Stimulated activated CD4-positive, alpha-beta T cell treated with anti-CD3 and anti-CD28 coated beads, Interleukin-1b, Interleukin-23, amount 100 ng/mL, for 4 hours (primary cell): Measurements from ENCODE around the gene ZNF212.

Source experiments
- DNase-seq, 2 donors: peaks; one replicate each; pipeline ENCODE4 v3.0.0-alpha.2; 2020; ENCODE audit warnings: low read depth in 2 of 2

The ZNF212 gene

DNA sequence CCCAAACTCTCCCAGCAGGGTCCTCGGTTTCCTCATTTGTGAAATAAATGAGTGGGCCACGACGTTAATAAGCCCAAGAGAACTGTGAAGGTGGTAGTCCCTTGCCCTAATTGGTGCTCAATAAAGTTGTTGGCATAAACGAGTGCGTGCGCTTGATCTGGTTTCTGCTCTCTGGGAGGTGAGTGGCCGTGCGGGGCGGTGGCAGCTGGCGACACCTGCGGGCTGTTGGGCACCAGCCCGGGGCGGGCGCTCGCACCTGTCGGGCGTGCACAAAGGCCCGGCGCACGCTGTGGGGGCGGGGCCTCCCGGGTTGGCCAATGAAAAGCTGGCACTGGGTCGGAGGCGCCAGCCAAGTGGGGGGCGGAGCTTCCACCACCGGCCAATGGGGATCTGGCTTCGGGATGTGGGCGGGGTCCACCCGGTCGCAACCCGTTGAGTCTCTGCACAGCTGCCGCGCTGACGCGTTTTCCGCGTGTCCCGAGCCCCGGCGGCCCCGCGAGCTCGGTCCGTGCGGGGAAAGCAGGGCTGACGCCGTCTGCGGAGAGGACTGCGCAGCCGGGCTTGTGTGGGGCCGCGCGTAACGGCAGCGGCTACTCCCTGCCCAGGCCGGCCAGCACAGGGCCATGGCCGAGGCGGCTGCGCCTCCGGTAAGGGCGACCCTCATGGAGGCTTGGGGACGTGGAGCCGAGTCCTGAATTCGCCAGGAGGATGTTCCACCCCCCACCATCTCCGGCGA is 45.6 kb downstream of the ZNF212 start:
- DNase-seq = peak; percentile 97 to 99

DNA sequence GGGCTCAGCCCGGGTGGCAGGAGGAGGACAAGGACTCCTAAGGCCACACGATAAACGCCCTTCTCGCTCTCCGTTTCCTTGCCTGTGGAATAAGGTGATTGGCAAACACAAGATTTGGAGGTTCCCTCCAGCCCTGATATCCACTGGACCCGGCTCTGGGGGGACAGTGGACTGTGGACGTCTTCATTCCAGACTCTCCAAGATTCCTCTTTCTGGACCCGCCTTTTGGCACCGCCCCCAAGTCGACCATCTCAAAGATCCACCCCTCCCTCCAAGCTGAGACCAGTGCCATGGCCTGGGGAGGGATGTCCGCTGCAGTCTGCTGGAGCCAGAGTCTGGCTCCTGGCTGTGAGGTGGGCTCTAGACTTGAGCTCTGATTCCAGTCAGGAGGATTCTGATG is 46.2 kb downstream of the ZNF212 start:
- no peak for DNase-seq

DNA sequence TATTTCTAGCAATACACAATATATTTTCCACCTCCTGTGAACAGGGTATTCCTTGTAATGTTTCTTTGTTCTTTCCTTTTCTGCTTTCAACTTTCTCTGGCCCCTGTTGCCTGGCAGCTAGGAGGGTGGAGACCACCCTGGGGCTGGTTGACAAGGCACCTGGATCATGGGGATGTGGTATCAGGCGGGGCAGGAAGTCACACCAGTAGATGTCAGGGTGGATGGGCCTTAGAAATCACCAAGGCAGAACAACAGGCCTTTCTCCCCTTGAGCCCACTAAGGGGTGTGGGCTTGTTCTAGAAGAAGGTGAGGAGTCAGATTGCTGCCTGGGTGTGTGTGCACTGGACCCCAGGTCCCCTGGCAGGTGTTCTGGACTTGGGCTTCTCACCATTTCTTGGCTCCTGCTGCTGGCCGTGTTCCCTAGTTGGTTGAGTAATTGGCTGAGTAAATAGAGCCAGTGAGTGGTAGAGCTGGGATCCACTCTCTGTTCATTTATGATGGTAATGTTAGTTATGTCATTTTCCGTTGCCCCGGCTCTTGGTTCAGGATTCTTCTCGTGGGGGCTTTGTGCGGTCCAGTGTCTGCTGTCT is 47.5 kb downstream of the ZNF212 start:
- DNase-seq = no peak

DNA sequence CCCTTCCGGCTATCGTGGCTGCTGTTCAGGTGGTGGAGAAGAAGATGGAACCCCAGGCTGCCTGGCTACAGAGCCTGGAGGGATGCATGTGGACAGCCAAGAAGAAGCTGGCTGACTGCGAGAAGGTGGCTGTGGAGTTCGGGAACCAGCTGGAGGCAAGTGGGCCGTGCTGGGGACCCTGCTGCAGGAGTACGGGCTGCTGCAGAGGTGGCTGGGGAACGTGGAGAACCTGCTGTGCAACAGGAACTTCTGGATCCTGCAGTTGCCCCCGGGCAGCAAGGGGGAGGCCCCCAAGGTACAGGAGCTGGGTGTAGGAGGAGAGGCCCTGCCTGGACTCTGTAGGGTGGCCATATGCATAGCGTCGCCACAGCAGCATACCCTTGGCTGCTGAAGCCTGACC is 48.2 kb downstream of the ZNF212 start:
- no peak for DNase-seq

DNA sequence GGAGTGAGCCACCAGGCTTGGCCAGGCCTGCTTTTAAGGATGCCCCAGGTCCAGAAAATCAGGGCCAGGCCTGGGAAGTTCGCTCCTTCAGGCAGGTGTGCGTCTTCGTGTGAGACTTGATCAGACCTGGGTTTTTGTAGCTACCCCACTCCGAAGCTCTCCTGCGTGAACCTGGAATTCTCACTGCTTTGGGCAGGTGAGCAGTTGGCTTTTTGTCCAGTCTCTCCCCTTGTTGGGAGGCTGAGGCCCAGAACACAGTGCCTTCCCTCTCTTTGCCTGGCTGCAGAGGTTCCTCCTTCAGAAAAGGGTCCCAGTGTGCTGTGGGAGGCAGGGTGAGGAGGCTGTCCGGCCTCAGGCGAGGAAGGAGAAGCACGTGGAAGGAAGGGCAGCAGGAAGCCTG is 49.8 kb downstream of the ZNF212 start:
- DNase-seq = no peak

DNA sequence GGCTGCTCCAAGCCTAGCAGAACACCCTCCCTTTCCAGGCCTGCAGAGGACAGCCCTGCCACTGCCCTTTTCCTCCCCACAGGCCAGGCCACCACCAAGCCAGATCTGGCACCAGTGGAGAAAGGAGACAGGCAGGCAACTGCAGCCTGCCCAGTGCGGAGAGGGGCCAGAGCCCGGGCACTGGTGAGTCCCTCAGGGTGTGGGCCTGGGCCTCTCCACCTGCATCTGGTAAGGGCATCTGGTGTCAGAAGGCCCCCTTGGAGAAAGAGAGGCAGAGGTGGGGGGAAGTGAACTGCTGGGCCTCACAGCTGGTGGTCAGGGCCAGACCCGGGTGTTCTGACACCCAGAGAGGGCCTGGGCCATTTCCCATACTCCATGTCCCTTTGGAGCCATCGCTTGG is 50.4 kb downstream of the ZNF212 start:
- no peak for DNase-seq

DNA sequence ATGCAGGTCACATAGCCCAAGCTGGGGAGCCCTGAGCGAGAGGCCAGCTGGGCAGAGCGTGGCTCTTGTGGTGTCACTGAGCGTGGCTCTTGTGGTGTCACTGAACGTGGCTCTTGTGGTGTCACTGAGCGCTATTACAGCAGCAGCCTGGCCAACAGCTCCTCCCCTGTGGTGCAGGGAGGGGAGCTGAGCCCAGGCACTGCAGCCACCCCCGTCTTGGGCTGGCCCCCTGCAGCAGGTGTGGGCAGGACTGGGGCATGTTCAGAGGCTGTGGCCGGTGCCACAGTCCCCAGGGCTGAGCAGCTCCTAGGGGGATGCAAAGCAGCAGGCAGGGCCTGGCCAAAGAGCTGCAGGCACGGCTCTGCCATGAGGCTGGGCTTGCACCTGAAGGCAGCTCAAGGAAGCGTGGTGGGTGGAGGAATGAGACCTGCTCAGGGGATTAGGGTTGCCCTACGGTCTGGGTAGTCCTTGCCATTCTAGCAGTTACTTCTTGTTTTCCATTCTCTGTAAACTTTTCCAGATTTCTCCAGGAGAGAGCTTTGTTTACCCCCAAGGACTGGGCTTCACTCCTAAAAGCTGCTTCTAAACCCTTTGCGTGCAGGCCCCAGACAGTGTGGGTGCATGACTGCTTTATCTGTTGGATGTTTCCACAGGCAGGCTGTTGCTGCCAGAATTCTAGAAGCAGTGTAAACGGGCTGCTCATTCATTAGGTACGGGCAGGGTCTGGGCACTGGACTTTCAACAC is 51.8 kb downstream of the ZNF212 start:
- DNase-seq = no peak

DNA sequence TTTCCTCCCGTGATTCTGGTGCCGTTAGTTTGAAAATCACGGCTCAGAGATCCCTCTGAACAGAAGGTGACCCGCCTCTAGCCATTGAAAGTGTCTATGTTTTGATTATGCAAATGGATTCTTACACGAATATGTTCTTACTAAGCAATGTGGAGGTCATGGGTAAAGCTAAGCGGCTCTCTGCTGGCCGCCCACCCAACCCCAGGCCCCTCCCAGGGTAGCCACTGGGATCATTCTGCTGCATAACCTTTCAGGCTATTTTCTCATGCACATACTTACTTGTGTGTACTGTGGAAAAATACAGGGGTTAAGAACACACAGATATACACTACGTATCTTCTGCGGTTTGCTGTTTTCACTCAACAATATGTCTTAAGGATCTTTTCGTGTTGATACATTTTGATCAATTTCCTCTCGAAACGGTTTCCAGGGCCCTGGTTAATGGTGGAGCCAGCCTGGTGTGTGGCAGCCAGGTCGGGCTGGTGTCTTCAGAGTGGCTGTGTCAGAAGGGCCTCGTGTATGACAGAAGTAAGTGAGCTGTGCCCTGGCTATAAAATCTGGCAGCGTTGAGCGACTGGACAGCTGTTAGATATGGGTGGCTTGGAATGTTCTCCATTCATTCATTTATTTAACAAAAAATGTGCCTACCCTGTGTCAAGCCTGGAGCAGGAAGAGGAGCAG is 52.5 kb downstream of the ZNF212 start:
- DNase-seq = no peak

DNA sequence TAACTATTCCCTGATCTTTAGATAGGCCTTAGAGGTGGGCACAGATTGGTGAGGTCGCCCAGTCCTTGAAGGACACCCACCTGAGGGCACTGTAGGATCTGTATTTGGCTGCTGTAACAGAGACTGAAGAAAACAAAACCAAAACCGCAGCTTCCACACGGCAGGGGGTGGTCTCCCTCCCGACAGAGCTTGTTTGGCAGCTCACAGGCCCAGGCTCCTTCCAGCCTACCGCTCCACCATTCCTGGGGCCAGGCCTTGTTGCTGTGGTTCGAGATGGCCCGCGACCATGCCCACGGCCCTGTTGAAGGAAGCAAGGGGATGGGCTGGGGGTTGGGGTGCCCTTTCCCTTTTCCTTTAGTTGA is 53.0 kb downstream of the ZNF212 start:
- no peak for DNase-seq

DNA sequence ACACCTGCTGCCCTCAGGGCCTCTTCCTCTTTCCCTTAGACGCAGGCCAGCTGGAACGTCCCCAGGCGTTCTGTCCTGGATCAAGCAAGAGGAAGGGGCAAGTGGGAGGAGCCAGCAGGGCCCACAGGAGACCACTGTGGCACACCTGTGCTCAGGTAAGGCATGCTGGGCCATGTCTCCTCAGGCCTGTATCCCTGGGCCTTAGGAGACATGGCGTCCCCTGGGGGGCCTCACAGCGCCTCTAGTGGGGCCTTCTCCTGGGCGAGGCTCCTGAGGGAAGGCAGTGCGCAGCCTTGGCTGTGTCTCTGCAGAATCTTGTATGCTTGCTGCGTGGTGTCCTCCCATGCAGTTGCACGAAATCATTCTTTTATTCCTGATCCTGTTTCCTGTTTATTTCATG is 53.9 kb downstream of the ZNF212 start:
- DNase-seq = no peak

DNA sequence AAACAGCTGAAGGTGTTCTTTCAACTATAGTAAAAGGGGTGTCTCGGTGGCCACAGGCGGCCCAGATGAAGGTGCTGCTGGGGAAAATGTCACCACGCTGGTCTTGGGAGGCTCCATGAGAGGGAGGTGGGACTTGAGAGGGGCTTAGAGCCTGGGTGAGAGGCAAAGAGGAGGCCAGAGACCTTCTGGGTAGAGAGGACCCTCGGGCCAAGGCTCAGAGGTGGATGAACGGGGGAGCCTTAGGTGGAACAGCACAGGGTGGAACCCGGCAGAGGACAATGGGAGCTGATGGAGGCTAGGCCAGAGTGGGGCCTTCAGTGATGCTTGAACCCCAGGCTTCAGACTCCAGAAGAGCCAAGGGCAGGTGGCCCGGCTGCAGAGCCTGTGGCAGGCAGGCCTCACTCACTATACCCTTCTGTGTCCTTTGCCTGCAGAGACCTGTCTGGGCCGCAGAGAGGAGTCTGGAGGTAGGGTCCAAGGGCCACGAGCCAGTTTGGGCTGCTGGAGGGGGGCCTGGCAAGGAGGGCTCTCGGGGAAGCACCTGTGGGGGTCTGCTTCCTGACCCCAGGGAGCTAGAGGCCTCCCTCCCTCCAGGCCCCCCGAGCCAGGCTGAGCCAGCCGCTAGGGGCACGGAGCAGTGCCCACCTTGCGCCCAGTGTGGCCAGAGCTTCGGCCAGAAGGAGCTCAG is 54.6 kb downstream of the ZNF212 start:
- DNase-seq = no peak

DNA sequence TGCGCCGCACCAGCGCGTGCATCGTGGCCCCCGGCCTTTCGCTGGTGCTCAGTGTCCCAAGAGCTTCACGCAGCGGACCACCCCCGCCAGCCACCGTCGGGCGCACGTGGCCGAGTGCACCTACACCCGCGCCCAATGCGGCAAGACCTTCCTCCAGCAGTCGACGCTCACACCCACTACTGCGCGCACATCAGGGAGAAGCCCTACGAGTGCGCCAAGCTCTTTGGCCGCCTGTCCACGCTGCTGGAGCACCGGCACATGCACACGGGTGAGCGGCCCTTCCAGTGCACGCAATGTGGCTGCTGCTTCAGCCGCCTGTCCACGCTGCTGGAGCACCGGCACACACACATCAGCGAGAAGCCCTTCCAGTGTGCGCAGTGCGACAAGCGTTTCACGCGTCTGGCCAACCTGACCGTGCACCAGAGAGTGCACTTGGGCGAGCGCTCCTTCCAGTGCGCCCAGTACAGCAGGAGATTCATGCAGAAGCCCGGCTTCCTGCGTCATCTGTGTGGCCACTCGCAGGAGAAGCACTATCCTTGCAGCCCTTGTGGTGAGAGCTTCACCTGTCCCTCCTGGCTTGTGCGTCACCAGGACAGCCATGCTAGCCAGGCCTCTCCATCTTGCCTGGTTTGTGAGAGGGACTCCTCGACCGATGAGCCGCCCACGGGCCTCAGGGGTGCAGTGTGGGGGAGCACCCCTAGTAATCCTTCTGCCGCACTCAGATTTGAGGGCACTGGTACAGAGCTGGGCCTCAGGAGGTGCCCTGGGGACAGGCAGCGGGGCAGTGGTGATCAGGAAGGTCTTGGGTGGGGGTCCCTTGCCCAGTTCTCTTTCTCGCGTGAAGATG is 55.4 kb downstream of the ZNF212 start:
- no peak for DNase-seq

DNA sequence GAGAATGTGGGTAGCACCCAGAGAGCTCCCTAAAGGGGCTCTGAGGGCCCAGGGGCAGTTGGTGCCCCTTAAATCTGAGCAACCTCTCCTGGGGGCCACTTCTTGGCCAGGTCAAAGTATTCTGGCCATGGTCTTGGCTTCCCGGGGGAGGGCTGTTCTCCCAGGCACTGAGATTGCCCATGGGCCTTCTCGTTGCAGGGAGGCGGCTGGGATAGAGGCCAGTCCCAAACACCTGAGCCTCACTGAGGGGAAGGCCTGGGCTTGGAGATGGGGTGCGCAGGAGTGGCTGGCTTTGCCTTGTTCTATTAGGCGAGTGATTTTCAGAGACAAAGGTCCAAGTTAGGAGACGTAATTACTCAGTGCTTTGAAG is 56.0 kb downstream of the ZNF212 start:
- DNase-seq = no peak

DNA sequence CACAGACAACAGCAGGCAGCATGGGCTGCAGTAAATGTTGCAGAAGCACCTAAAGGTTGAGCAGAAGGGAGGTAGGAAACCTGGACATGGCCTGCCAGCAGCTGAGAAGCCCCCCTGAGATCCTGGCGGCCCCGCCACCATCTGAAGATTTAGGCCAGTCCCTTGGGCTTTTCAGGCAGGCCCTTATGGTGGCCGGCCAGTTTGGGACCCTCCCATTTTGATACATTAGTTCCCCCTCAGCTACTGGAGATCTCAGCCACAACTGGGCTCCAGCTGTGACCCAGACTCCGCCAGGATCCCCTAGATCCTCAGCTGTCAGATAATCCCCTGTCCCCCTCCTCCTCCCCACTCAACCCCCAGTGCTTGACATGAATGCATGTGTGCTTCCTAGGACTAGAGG is 56.9 kb downstream of the ZNF212 start:
- no peak for DNase-seq

DNA sequence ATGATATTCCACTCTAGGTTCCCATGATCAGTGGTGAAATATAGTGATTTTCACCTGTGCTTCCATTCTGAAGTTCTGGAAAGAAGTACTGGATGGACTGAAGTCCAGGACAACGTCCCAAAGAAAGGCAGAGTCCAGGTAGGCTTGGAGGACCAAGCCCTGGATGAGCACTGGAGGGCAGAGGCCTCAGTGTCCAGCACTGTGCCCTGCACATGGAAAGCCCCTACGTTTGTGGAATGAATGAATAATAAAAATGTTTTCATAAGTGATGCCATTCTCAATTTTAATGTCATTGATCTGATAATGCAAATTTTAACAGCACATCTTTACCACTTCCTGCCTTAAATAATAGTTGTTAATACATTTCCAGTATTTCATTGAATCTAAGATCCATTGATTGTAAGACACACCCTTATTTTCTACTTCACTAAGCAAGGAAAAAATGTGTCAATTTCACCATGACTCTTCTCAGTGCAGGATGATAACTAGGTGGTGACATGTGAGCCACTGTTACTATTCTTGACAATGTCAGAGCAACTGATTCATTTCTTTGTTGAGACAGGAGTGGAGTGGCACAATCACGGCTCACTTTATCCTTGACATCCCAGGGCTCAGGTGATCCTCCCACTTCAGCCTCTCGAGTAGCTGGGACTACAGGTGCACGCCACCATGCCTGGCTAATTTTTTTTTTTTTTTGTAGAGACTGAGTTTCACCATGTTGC is 57.7 kb downstream of the ZNF212 start:
- DNase-seq = no peak

DNA sequence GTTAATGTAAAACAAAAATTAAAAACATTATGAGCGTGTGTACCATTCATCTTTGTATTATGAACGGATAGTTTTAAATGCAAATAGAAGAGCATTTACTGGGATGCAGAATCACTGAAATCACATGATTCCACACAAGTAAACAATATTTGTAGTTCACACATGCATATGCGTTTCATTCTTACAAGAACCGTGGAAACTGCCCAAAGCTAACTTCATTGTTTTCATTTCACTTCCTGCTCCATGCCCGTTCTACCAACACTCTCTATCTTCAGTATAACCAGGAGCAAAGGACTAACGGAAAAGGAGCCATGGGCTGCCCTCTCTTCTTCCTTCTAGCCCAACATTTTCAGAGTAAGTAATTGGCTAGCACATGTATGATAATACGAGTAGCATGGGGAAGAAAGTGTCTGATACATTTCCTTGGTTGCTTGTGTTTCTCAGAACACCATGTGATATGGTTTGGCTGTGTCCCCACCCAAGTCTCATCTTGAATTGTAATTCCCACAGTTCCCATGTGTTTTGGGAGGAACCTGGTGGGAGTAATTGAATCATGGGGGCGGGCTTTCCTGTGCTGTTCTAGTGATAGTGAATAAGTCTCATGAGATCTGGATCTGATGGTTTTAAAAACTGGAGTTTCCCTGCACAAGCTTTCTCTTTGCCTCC is 61.3 kb downstream of the ZNF212 start:
- DNase-seq = no peak

DNA sequence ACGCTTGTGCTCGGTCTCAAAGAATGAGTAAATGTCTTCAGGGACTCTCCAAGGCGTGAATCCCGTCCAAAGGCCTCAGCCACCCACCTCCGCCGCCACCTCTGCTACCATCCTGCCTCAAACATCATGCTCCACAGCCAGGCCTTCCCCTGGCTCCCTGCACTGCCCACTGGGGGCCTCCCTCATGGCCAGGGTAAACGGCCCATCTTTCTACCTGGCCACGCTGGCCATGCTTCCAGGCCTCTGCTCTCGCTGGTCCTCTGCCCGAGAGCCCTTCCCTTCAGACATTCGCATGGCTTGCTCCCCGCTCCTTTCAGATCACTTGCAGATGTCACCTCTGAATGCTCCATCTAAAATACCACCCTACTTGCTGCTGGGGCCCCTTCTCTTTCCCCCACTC is 62.8 kb downstream of the ZNF212 start:
- no peak for DNase-seq

DNA sequence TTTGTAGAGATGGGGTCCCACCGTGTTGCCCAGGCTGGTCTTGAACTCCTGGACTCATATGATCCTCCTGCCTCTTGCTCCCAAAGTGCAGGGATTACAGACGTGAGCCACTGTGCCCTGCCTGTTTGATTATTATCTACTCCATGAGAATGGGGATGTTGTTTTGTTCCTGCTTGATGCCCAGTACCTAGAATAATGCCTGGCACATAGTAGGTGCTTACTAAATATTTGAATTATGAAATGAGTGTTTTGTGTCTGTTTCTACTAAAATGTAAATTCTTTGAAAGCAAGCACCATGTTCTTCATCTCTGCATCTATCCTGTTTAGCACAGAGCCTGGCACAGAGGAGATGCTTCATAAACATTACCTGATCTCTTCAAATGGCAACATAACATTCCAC is 63.4 kb downstream of the ZNF212 start:
- no peak for DNase-seq

DNA sequence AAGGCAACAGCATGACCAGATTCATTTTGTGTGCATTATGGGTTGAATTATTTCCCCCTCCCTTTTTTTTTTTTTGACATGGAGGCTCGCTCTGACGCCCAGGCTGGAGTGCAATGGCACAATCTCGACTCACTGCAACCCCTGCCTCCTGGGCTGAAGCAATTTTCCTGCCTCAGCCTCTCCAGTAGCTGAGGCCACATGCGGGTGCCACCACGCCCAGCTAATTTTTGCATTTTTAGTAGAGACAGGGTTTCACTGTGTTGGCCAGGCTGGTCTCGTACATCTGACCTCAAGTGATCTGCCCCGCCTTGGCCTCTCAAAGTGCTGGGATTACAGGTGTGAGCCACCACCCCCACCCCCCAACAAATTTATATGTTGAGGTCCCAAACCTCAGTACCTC is 64.6 kb downstream of the ZNF212 start:
- DNase-seq = no peak
